GM12891 (cell line): Measurements from ENCODE around the gene DHFR.

ENCODE experiments used
- PAX5 ChIP-seq: IDR thresholded peaks from 2 replicates; pipeline ENCODE4 v1.6.1; 2011; ENCODE audit warnings: low read length, moderate library complexity, mild to moderate bottlenecking; ENCODE audit not compliant: insufficient read depth, severe bottlenecking
- POLR2A ChIP-seq: IDR thresholded peaks from 2 replicates; pipeline ENCODE4 v1.6.1; 2011; ENCODE audit warnings: low read depth, low read length, control low read depth
- POLR2AphosphoS5 ChIP-seq: IDR thresholded peaks from 2 replicates; pipeline ENCODE4 v1.6.1; 2011; ENCODE audit warnings: low read depth, low read length, control low read depth
- POU2F2 ChIP-seq: IDR thresholded peaks from 2 replicates; pipeline ENCODE4 v1.6.1; 2011; ENCODE audit warnings: low read depth, mild to moderate bottlenecking, control low read depth, low read length, moderate library complexity
- TAF1 ChIP-seq: IDR thresholded peaks from 2 replicates; pipeline ENCODE4 v1.6.1; 2011; ENCODE audit warnings: low read depth, low read length, control low read depth

GRCh38 chr5:80698369-80698768 is 43.6 kb upstream of the DHFR start:
- TF ChIP-seq POLR2AphosphoS5 (no peak), POU2F2 (no peak), TAF1 (no peak), POLR2A (no peak), PAX5 (no peak)
